Fibroblast of lung (primary cell): Measurements from ENCODE around the gene RBM33. TPM values are rescaled to one million over a fixed set of nuclear protein-coding genes. Genes with fewer than 3 reads are reported as not detected.
"Not testable (repeated sequence)": the region's sequence is repeated elsewhere in the genome, so short reads cannot be mapped to it uniquely, and the experiment has no call there.

Source experiments
- DNase-seq, 2 donors: peaks; one replicate each; pipeline versions ENCODE4 v3.0.0 to v3.0.0-alpha.2; 2010; ENCODE audit warnings: low read depth in 2 of 2
- H2AFZ ChIP-seq: 2 replicates; pipeline ENCODE4 v1.5.1; 2012; ENCODE audit warnings: low read length, control low read depth, inconsistent platforms
- H3K27ac ChIP-seq: 2 replicates; pipeline ENCODE4 v1.5.1; 2011; ENCODE audit warnings: low read length, control low read depth; ENCODE audit not compliant: insufficient read depth
- H3K27me3 ChIP-seq: 2 replicates; pipeline ENCODE4 v1.5.1; 2011; ENCODE audit warnings: mild to moderate bottlenecking, low read length; ENCODE audit not compliant: control insufficient read depth, insufficient read depth
- H3K36me3 ChIP-seq: 2 replicates; pipeline ENCODE4 v1.5.1; 2011; ENCODE audit warnings: low read length; ENCODE audit not compliant: control insufficient read depth, insufficient read depth
- H3K4me1 ChIP-seq: 2 replicates; pipeline ENCODE4 v1.5.1; 2011; ENCODE audit warnings: low read length; ENCODE audit not compliant: control insufficient read depth, insufficient read depth; ENCODE audit errors: extremely low read depth
- H3K4me2 ChIP-seq: 2 replicates; pipeline ENCODE4 v1.5.1; 2011; ENCODE audit warnings: low read length, control low read depth; ENCODE audit not compliant: insufficient read depth; ENCODE audit errors: extremely low read depth
- H3K4me3 ChIP-seq, 4 experiments: fragments of 200-600 bp in 1 of 4; sonication (generic) in 1 of 4; replicated peaks in 1 of 4; 2 replicates each; pipeline ENCODE4 v1.5.1; 2011 to 2016; ENCODE audit warnings: low read length in 4 of 4, low read depth in 3 of 4, mild to moderate bottlenecking in 3 of 4, control low read depth in 2 of 4, inconsistent platforms in 1 of 4, mixed read lengths in 1 of 4; ENCODE audit not compliant: insufficient read depth in 1 of 4; ENCODE audit errors: control extremely low read depth in 1 of 4
- H3K79me2 ChIP-seq: 2 replicates; pipeline ENCODE4 v1.5.1; 2012; ENCODE audit warnings: mild to moderate bottlenecking, low read length, inconsistent platforms; ENCODE audit not compliant: control insufficient read depth, insufficient read depth
- H3K9ac ChIP-seq: 2 replicates; pipeline ENCODE4 v1.5.1; 2011; ENCODE audit warnings: mild to moderate bottlenecking, low read length, control low read depth; ENCODE audit not compliant: insufficient read depth
- H3K9me3 ChIP-seq: 2 replicates; pipeline ENCODE4 v1.5.1; 2012; ENCODE audit warnings: low read depth, low read length; ENCODE audit not compliant: control insufficient read depth, insufficient read depth
- H4K20me1 ChIP-seq: 2 replicates; pipeline ENCODE4 v1.5.1; 2011; ENCODE audit warnings: low read length; ENCODE audit not compliant: control insufficient read depth, insufficient read depth; ENCODE audit errors: extremely low read depth
- CTCF ChIP-seq, 2 donors: IDR thresholded peaks in 1 of 2; conservative IDR thresholded peaks in 1 of 2; 1 replicate in 1 of 2; 2 replicates in 1 of 2; pipeline ENCODE4 v1.5.1; 2011 to 2012; ENCODE audit warnings: low read length in 2 of 2, control low read depth in 1 of 2, inconsistent platforms in 1 of 2, low read depth in 1 of 2, mild to moderate bottlenecking in 1 of 2
- EZH2 ChIP-seq: IDR thresholded peaks from 2 replicates; pipeline ENCODE4 v1.5.1; 2012; ENCODE audit warnings: low read length, control low read depth, mild to moderate bottlenecking; ENCODE audit errors: missing control alignments
- polyA plus RNA-seq, 2 donors: library from polyadenylated mRNA; depleted of rRNA in 1 of 2; stranded (reverse) in 1 of 2; unstranded in 1 of 2; fragments of >200 nt; gene quantifications; 2 replicates each; pipeline ENCODE4 v1.2.1, GENCODE V29; 2011 to 2012; ENCODE audit warnings: missing spikeins in 1 of 2
- total RNA-seq: library from RNA; depleted of rRNA; stranded (reverse); fragments of >200 nt; gene quantifications from 2 replicates; pipeline ENCODE4 v1.2.1, GENCODE V29; 2014

The RBM33 gene
- total and polyA plus RNA-seq, 2 donors (not counting 1 experiment from before 2014, with no cell fraction given), result 6.9 to 33.2 TPM

GRCh38 chr7:155815332-155816191 lies 171.1 kb downstream of the RBM33 start:
- Histone ChIP-seq H2AFZ (no peak overlapping the region), H3K9me3 (no peaks in the 10 kb centered on the region), H3K9ac (no peak overlapping the region), H3K27me3 (peaks cover 35% of the 10 kb centered on the region), H4K20me1 (no peaks in the 10 kb centered on the region), H3K79me2 (no peaks in the 10 kb centered on the region), H3K4me1 (no peaks in the 10 kb centered on the region), H3K36me3 (no peaks in the 10 kb centered on the region), H3K27ac (no peak overlapping the region), H3K4me2 (no peak overlapping the region), H3K4me3 (no peak overlapping the region)
- TF ChIP-seq EZH2, result no peak
- peak; percentile 64 to 78 for TF ChIP-seq CTCF (conservative IDR thresholded peaks at IDR 0.05 in 1 of 2, IDR thresholded peaks at IDR 0.05 in 1 of 2; ENCODE audit: low read depth in 1 of 2, low read length in 2 of 2)
- DNase-seq, result peak; percentile 36 to 53

- TF ChIP-seq CTCF (conservative IDR thresholded peaks at IDR 0.05 in 1 of 2, IDR thresholded peaks at IDR 0.05 in 1 of 2; ENCODE audit: low read depth in 1 of 2, low read length in 2 of 2) (no peak), EZH2 (no peak)
- H3K4me2 ChIP-seq, result no peak overlapping the region
- H3K9ac ChIP-seq, result no peak overlapping the region
- H3K9me3 ChIP-seq, result no peaks in the 10 kb centered on the region
- H2AFZ ChIP-seq, result no peak overlapping the region
- no peaks in the 10 kb centered on the region for H4K20me1 ChIP-seq
- H3K4me3 ChIP-seq, result no peak overlapping the region
- DNase-seq, result no peak
- H3K27me3 ChIP-seq, result peaks cover 30% of the 10 kb centered on the region
- H3K27ac ChIP-seq, result no peak overlapping the region
- no peaks in the 10 kb centered on the region for H3K36me3 ChIP-seq
- H3K4me1 ChIP-seq, result no peaks in the 10 kb centered on the region
- H3K79me2 ChIP-seq, result no peaks in the 10 kb centered on the region
These were observed 171.7 kb downstream of the RBM33 start for GRCh38 chr7:155816192-155816508.

- TF ChIP-seq CTCF (conservative IDR thresholded peaks at IDR 0.05 in 1 of 2, IDR thresholded peaks at IDR 0.05 in 1 of 2; ENCODE audit: low read depth in 1 of 2, low read length in 2 of 2) (no peak), EZH2 (no peak)
- Histone ChIP-seq H3K4me3 (no peak overlapping the region), H3K9ac (no peak overlapping the region), H3K4me2 (no peak overlapping the region), H3K36me3 (no peaks in the 10 kb centered on the region), H2AFZ (no peak overlapping the region), H3K79me2 (no peaks in the 10 kb centered on the region), H3K27ac (no peak overlapping the region), H3K9me3 (no peaks in the 10 kb centered on the region), H4K20me1 (no peaks in the 10 kb centered on the region), H3K27me3 (peaks cover 22% of the 10 kb centered on the region), H3K4me1 (no peaks in the 10 kb centered on the region)
- DNase-seq, result no peak
These were observed 172.5 kb downstream of the RBM33 start for GRCh38 chr7:155816996-155817395.

- H4K20me1 ChIP-seq, H3K4me1 ChIP-seq, H3K9ac ChIP-seq, H3K79me2 ChIP-seq, H3K4me3 ChIP-seq, H3K9me3 ChIP-seq, DNase-seq, H3K27ac ChIP-seq, H3K36me3 ChIP-seq, H2AFZ ChIP-seq, H3K4me2 ChIP-seq: not testable (repeated sequence)
- peaks cover 17% of the 10 kb centered on the region for H3K27me3 ChIP-seq
These were observed 173.1 kb downstream of the RBM33 start for GRCh38 chr7:155817515-155817914.
